GM23338 (cell line): ENCODE results near the gene C1QTNF8. TPM values are rescaled to one million over a fixed set of nuclear protein-coding genes. Genes with fewer than 3 reads are reported as not detected.

Experiments used
- ATAC-seq: fragments of 200-7000 bp; cut with Tn5 transposase; 3 replicates; pipeline ENCODE4 v1.9.1; 2020
- DNase-seq: peaks from one replicate; pipeline ENCODE4 v3.0.0-alpha.2; 2015; ENCODE audit warnings: low spot score
- H2AFZ ChIP-seq: fragments of 200-600 bp; sonication (generic); 2 replicates; pipeline ENCODE4 v1.8.0; 2016; ENCODE audit warnings: antibody characterized with exemption, mild to moderate bottlenecking, moderate library complexity
- H3F3A ChIP-seq: fragments of 200-600 bp; sonication (generic); replicated peaks from 2 replicates; pipeline ENCODE4 v1.8.0; 2017; ENCODE audit warnings: antibody characterized with exemption, mixed run types, low read depth
- H3K27ac ChIP-seq: fragments of 200-600 bp; sonication (generic); 2 replicates; pipeline ENCODE4 v1.6.1; 2016; ENCODE audit warnings: low read depth
- H3K27me3 ChIP-seq: fragments of 200-600 bp; sonication (generic); 2 replicates; pipeline ENCODE4 v1.8.0; 2016; ENCODE audit warnings: mild to moderate bottlenecking, mixed run types, moderate library complexity; ENCODE audit not compliant: insufficient read depth
- H3K36me3 ChIP-seq: fragments of 200-600 bp; sonication (generic); 2 replicates; pipeline ENCODE4 v1.8.0; 2016; ENCODE audit warnings: mild to moderate bottlenecking; ENCODE audit not compliant: insufficient read depth
- H3K4me1 ChIP-seq: fragments of 200-600 bp; sonication (generic); 2 replicates; pipeline ENCODE4 v1.8.0; 2016; ENCODE audit warnings: mild to moderate bottlenecking, moderate library complexity; ENCODE audit not compliant: insufficient read depth
- H3K4me2 ChIP-seq: fragments of 200-600 bp; sonication (generic); 2 replicates; pipeline ENCODE4 v1.7.1; 2017; ENCODE audit warnings: mixed run types
- H3K4me3 ChIP-seq: fragments of 200-600 bp; sonication (generic); 2 replicates; pipeline ENCODE4 v1.6.1; 2016; ENCODE audit warnings: mixed run types
- H3K79me2 ChIP-seq: fragments of 200-600 bp; sonication (generic); replicated peaks from 2 replicates; pipeline ENCODE4 v1.8.0; 2017; ENCODE audit warnings: mild to moderate bottlenecking; ENCODE audit not compliant: insufficient read depth
- H3K9me2 ChIP-seq: fragments of 200-600 bp; sonication (generic); 2 replicates; pipeline ENCODE4 v1.8.0; 2017; ENCODE audit not compliant: insufficient read depth
- H4K20me1 ChIP-seq: fragments of 200-600 bp; sonication (generic); replicated peaks from 2 replicates; pipeline ENCODE4 v1.8.0; 2017; ENCODE audit warnings: mild to moderate bottlenecking; ENCODE audit not compliant: insufficient read depth
- H3K27ac Mint-ChIP-seq: 2 replicates; pipeline ENCODE4 v1.8.0; 2020; ENCODE audit warnings: inconsistent platforms, mild to moderate bottlenecking, moderate library complexity, mixed read lengths
- H3K27me3 Mint-ChIP-seq: 3 replicates; pipeline ENCODE4 v1.8.0; 2022; ENCODE audit warnings: low read depth, mild to moderate bottlenecking, moderate library complexity, mixed read lengths, inconsistent platforms; ENCODE audit not compliant: insufficient read depth, poor library complexity
- H3K36me3 Mint-ChIP-seq: 3 replicates; pipeline ENCODE4 v1.8.0; 2021; ENCODE audit warnings: low read depth, mild to moderate bottlenecking, inconsistent platforms, moderate library complexity, mixed read lengths
- H3K4me1 Mint-ChIP-seq: 3 replicates; pipeline ENCODE4 v1.8.0; 2020; ENCODE audit warnings: mild to moderate bottlenecking, inconsistent platforms, mixed read lengths
- H3K4me3 Mint-ChIP-seq: 3 replicates; pipeline ENCODE4 v1.8.0; 2021; ENCODE audit warnings: moderate library complexity, mild to moderate bottlenecking, inconsistent platforms, mixed read lengths
- H3K9me3 Mint-ChIP-seq: 3 replicates; pipeline ENCODE4 v1.8.0; 2020; ENCODE audit warnings: moderate library complexity, mild to moderate bottlenecking, inconsistent platforms, mixed read lengths
- CTCF ChIP-seq, 2 experiments: fragments of 200-600 bp in 1 of 2; sonication (generic) in 1 of 2; conservative IDR thresholded peaks; 2 replicates each; pipeline versions ENCODE4 v1.5.1 to v1.6.1; 2016 to 2017; ENCODE audit warnings: antibody characterized with exemption in 2 of 2, low read depth in 2 of 2, mild to moderate bottlenecking in 2 of 2, moderate library complexity in 1 of 2
- EZH2 ChIP-seq: fragments of 200-600 bp; sonication (generic); IDR thresholded peaks from one replicate; pipeline ENCODE4 v1.8.0; 2017; ENCODE audit warnings: antibody characterized with exemption, mild to moderate bottlenecking, low read depth; ENCODE audit not compliant: unreplicated experiment
- NANOG ChIP-seq: IDR thresholded peaks from 2 replicates; pipeline ENCODE4 v1.6.1; 2016; ENCODE audit warnings: antibody characterized with exemption, borderline replicate concordance
- ZNF462 ChIP-seq: fragments of 250-450 bp; sonication (Bioruptor Pico); IDR thresholded peaks from 2 replicates; pipeline ENCODE4 v1.5.0; 2020; ENCODE audit warnings: mild to moderate bottlenecking, moderate library complexity
- polyA plus RNA-seq: library from polyadenylated mRNA; unstranded; fragments of >200 nt; fragmentation: Nextera tagmentation; extraction: Ambion mirVana; gene quantifications from 2 replicates; pipeline ENCODE4 v1.2.1, GENCODE V29; 2016
- total RNA-seq: library from RNA; depleted of rRNA; stranded (reverse); fragments of >200 nt; shearing (Covaris generic); gene quantifications from 2 replicates; pipeline ENCODE4 v1.2.3, GENCODE V29; 2014

C1QTNF8 gene
- total and polyA plus RNA-seq, 2 experiments from 2014 or later = not detected

GRCh38 chr16:1107141-1107540, 11.1 kb upstream of the C1QTNF8 start (continued):
- TF ChIP-seq EZH2 (no peak), NANOG (no peak)

- Histone ChIP-seq H3K4me3 (no peak overlapping the region), H3K4me2 (no peak overlapping the region), H3K4me1 (no peaks in the 10 kb centered on the region), H3K9me2 (no peaks in the 10 kb centered on the region), H3K27me3 (no peaks in the 10 kb centered on the region), H2AFZ (no peak overlapping the region), H3F3A (no peaks in the 10 kb centered on the region), H3K27ac (no peak overlapping the region), H3K79me2 (no peaks in the 10 kb centered on the region), H3K36me3 (no peaks in the 10 kb centered on the region), H4K20me1 (no peaks in the 10 kb centered on the region)
- no peaks in the 10 kb centered on the region for H3K9me3 Mint-ChIP-seq
- no peak for TF ChIP-seq EZH2
- H3K4me3 Mint-ChIP-seq = no peak overlapping the region
- H3K27ac Mint-ChIP-seq = no peak overlapping the region
- no peaks in the 10 kb centered on the region for H3K36me3 Mint-ChIP-seq
- H3K27me3 Mint-ChIP-seq = peaks cover 8% of the 10 kb centered on the region
- no peaks in the 10 kb centered on the region for H3K4me1 Mint-ChIP-seq
- no peak for DNase-seq
- ATAC-seq = no peak
Observed at GRCh38 chr16:1106659-1107058, 10.6 kb upstream of the C1QTNF8 start.

GRCh38 chr16:1105888-1106620, 10.0 kb upstream of the C1QTNF8 start:
- H3K27ac ChIP-seq = no peak overlapping the region
- H3K27me3 Mint-ChIP-seq = peaks cover 6% of the 10 kb centered on the region
- H3K36me3 Mint-ChIP-seq = no peaks in the 10 kb centered on the region
- H3K4me2 ChIP-seq = no peak overlapping the region
- no peaks in the 10 kb centered on the region for H3K4me1 ChIP-seq
- TF ChIP-seq CTCF (conservative IDR thresholded peaks at IDR 0.05; ENCODE audit: low read depth in 2 of 2) (peak; percentile 57 to 94), EZH2 (no peak), NANOG (no peak)
- H3K4me1 Mint-ChIP-seq = no peaks in the 10 kb centered on the region
- no peak overlapping the region for H3K4me3 ChIP-seq
- H4K20me1 ChIP-seq = no peaks in the 10 kb centered on the region
- H2AFZ ChIP-seq = no peak overlapping the region
- H3K36me3 ChIP-seq = no peaks in the 10 kb centered on the region
- ATAC-seq (peak; percentile 73), DNase-seq (peak; percentile 85)
- no peaks in the 10 kb centered on the region for H3K9me3 Mint-ChIP-seq
- H3K9me2 ChIP-seq = no peaks in the 10 kb centered on the region
- 0 out of 2 replicates have a peak, but pooled peaks cover 4% of the 10 kb centered on the region for H3F3A ChIP-seq
- no peaks in the 10 kb centered on the region for H3K79me2 ChIP-seq
- H3K27me3 ChIP-seq = no peaks in the 10 kb centered on the region
- no peak overlapping the region for H3K27ac Mint-ChIP-seq
- no peak overlapping the region for H3K4me3 Mint-ChIP-seq

DNA sequence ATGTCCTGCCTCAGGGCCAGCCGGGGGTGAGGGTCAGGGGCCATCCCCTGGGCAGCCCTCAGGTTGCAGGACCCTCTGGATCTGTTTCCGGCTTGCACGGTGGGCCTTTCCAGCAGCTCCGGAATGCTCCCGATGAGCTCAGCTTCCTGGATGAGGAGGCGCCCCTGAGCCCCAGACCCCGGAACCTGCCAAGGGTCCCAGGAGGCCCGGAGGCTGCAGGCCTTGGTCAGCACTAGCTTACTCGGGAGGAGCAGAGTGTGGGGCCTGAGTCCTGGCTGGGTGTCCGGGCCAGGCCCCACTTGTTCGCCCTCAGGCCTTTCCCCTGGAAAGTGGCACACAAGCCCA, 7.6 kb upstream of the C1QTNF8 start:
- H3F3A ChIP-seq = 0 out of 2 replicates have a peak, but pooled peaks cover 4% of the 10 kb centered on the region
- no peak; the same call in 2 of the 3 replicates for ATAC-seq
- H3K27ac ChIP-seq = no peak overlapping the region
- no peak for DNase-seq
- H3K36me3 Mint-ChIP-seq = no peaks in the 10 kb centered on the region
- H3K4me2 ChIP-seq = peak overlapping the region; percentile 83; the same call in 1 of the 2 replicates
- H3K36me3 ChIP-seq = no peaks in the 10 kb centered on the region
- no peak overlapping the region; the same call in 2 of the 3 replicates for H3K4me3 Mint-ChIP-seq
- H3K79me2 ChIP-seq = no peaks in the 10 kb centered on the region
- H3K27me3 Mint-ChIP-seq = peaks cover 3% of the 10 kb centered on the region
- no peaks in the 10 kb centered on the region for H3K4me1 ChIP-seq
- H3K9me2 ChIP-seq = no peaks in the 10 kb centered on the region
- H3K27me3 ChIP-seq = no peaks in the 10 kb centered on the region
- H3K4me1 Mint-ChIP-seq = no peaks in the 10 kb centered on the region
- H2AFZ ChIP-seq = peak overlapping the region; percentile 90
- peak overlapping the region; percentile 66 for H3K4me3 ChIP-seq
- no peaks in the 10 kb centered on the region for H4K20me1 ChIP-seq
- H3K9me3 Mint-ChIP-seq = no peaks in the 10 kb centered on the region
- H3K27ac Mint-ChIP-seq = no peak overlapping the region
- TF ChIP-seq ZNF462 = no peak
